Hematopoietic multipotent progenitor cell treated with erythropoietin and hydrocortisone succinate and interleukin-3 and kit ligand, for 6 days (in vitro differentiated cells): ENCODE data around the gene RHOBTB3.

Experiments used
- DNase-seq: peaks from one replicate; pipeline ENCODE4 v3.0.0-alpha.2; 2015

RHOBTB3 gene

DNA sequence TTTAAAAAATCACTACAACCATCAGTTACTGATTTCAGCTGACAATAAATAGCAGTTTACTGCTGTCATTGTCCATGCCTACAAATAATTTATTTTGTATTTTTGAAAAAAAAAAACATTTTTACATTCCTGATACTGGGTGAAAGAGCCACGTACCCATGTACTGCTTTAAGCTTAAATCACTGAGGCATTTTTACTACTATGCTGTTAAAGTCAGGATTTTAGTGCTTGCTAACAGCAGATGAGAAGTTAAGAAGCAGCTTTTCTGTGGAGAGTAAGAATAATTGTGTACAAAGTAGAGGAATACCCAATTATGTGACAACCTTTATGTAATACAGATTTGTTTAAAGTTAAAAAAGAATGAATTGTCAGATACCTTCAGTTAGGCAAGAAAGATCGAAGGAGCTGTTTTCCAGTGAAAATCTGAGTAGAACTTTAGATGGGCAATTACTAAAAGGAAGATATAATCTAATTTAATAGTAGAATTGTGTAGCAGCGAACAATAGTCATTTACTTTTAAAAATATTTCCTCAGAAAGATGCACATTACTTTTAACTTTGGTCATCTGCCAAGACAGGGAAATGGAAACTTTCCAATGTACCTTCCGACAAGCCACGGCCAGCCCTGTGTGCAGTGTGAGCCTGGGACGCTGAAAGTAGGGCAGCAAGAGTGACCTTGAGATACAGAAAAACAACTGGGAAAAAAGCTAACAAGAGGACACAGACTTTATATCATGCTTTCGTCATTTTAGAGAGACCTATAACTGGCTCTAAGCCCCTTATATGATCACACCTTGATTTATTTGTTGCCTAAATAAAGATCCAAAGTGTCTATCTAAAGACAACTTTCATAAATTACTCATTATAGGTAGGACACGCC, 39.9 kb downstream of the RHOBTB3 start:
- DNase-seq = no peak

DNA sequence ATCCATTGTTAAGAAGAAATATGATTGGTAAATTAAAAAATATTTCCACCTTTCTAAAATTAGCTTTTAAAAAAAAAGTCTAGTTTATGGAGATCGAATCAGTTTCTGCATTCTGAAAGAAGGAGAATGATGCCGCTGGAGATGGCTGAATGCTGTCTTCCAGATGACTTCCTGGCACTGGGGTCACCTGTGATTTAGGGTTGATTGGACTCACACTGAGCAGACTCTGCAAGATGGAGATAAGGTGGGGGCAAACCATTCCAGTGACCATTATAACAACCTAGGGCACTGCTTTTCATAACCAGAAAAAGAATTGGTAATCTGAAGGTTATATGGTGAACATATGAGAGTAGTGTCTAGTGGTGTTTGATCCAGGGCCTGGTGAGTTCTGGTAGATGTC, 40.8 kb downstream of the RHOBTB3 start:
- DNase-seq = no peak

DNA sequence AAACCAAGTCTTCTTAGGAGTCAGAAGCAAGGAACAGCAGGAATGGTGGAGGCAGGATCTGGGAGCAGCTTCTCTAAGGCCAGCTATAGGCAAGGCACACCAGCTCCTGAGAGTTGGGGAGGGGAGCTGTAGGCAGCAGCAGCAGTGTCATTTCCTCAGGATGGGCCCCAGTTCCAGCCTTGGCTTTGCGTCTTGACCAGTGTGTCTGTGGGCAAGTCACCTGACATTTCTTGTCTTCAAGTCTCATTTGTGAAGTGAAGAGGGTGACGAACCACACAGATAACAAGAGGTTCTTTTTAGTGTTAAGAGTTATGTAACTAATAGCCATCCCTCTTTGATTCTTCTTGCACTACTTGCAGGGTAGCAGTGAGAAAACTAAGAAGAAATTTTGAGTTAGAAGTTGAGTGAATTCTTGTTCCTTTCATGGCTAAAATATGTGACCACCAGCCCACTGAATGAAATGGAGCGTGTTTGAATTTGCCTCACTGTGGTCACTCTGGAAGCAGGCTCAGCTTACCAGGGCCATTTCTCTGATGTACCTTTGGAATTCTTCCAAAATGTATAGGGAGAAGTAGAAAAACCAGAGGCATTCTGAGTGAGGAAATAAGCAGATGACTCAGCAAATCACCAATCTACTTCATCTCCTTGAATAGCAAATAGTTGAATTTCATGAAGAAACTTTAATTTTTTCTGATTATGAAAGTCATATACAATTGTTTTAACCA, 42.4 kb downstream of the RHOBTB3 start:
- DNase-seq = peak; percentile 75

DNA sequence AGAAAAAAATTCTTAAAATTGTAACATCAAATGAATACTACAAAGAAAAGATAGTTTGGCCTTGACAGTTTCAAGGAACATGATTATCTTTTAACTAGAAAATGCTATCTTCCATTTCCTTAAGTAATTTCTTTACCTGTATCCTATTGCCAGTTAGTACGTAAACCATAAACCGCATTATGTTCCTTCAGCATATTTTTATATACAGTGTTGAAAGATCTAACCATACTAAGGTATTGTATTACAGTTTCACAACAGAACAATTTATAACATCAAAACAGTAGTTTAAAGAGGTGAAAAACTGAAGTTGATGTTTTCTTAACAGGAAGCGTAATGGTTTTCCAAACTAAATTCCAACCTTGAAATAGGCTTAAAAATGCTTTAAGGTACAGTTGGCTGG, 46.3 kb downstream of the RHOBTB3 start:
- DNase-seq = no peak

DNA sequence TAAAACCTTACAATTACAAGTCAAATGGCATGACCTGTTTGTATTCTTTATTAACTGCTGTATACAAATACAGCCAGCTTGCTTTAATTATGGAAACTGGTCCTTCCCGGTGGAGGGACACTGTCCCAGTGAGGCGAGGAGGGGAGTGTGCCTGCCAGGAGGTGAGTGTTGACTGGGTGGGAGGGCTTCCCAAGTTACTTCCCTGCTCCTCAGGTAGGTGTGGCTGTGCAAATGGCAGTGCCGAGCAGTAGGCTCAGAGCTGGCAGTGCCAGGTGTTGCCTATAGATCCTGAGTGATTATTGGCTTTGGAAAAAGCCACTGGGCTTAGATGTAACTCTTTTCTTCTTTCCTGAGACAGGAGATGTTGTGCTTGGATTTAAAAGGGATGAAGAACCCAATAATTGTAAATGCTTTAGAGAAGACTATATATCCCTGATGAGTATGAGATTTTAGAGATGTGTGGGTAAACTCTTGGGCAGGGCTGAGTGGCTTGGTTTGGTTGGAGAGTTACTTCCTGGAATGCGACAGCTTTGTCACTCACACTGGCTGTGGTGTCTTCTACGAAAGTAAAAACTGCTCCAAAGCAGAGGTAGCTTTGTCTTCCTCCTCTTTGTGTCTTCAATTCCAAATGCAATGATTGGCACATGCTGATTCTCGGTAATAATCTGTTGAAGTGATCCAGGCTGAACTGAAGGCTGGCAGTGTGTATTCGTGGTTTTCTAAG, 47.7 kb downstream of the RHOBTB3 start:
- DNase-seq = peak; percentile 48

DNA sequence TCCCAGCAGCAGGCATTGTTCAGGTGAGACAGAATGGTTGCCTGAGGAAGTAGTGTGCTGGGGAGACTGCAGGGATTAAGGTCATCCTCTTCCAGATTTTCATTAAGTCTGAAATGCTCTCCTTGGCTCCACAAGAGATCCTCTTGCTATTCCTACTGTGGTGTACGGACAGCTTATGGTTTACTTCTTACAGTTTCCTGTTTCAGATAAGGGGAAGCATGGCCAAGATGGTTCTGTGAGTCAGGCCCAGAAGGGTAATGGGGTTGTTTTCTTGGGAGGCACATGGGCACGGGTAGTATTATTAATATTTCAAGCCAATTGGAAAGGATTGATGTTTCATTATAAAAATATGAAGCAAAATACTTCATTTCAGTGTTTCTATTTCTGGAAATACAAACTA, 48.5 kb downstream of the RHOBTB3 start:
- DNase-seq = peak; percentile 47

DNA sequence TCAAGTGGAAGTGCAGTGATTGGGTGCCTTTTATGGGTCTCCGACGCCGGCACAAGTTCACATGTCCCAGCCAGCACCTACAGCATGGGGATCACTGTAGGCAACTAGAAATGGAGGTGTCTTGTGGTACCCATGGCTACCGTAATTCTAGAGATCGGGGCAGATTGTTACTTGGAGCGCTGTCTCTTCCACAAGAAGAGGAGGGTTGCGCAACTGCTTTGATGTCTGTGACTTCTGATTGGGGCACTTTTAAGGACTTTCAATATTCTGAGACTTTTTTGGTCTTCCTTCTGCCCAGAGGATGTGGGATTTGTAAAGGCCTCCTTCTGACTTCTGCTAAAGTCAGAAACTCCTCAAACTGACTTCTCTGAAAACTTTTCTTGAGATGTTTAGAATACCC, 49.5 kb downstream of the RHOBTB3 start:
- peak; percentile 64 for DNase-seq

DNA sequence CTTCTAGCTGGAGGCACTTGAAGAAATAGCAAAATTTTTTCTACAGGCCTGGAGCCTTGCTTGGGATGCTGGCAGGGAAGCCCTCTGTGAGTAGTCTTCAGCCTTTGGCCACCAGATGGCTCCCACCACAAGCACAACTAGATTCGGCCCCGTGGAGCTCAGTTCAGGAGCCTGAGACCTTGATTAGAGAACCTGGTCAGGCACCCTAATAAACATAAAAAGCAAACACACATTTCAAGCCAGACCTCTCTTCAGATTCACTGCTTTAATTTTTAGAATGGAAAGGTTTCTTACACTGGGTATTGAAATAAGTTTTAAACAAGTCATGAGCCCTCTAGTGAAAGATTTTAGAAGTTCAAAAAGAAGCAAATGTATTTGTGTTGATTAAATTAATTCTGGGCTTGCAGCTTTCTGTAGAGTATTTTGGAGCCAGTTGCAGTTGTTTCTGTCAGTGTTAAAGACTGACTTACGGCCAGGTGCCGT, 50.0 kb downstream of the RHOBTB3 start:
- peak; percentile 93 for DNase-seq

DNA sequence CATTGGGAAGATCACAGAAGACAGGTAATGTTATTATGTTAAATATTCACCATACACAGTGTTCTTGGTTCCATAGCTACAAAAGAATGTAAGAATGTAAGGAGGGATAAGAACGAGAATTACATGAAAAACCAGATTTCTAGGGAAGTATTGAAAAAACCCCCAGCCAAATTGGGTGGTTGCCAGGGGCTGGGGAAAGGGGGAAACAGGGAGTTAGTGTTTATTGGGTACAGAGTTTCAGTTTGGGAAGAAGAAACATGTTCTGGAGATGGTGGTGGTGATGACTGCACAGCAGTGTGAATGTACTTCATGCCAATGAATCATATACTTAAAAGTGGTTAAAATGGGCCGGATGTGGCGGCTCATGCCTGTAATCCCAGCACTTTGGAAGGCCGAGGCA, 51.0 kb downstream of the RHOBTB3 start:
- DNase-seq = no peak

DNA sequence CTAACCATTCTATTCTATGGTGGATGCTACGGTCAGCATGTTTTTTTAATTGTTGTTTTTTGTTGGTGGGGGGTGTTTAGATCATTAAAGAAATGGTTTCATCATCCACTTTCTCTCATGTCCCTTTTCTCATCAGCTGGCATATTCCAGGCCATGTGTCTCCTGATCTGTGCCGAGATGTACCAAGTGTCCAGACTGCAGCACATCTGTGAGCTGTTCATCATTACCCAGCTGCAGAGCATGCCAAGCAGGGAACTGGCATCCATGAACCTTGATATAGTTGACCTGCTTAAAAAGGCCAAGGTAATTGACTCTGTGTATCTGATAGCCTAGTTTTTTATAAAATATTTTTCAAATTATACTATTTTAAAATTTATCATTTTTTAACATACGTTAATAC, 52.5 kb downstream of the RHOBTB3 start:
- no peak for DNase-seq

DNA sequence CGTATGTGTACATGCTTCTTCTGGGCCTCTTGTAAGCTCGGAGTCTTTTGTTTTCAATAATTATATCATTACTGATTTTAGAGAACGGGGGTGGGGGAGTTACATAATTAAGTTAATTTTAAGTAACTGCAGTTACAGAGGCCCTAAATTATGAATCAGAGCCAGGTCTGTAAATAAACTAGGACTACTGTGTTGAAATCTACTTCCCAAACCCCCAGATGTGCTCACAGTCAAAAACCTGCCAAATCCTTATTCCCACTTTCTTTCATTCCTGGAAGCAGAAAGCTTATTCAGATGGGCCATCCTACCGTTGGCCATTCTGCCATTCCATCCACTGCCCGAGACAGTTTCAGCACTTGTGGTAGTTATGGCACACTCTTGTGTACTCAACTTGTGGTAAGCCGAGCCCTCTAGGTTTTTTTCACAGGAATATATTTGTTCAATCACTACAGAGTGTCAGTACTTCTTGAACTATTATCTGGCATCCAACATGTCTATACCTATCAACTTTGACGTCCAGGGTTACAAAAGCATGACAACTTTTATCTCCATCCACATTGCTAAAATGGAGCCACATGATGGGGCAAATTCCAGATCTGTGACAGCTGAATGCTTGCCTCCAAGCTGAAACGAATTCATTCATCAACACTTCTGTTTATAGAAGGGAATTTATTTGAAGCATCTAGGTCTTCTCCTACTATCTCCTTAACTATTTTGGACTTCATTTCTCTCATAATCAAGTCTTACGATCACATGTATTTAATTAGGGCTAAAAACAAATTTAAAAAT, 53.6 kb downstream of the RHOBTB3 start:
- DNase-seq = no peak

DNA sequence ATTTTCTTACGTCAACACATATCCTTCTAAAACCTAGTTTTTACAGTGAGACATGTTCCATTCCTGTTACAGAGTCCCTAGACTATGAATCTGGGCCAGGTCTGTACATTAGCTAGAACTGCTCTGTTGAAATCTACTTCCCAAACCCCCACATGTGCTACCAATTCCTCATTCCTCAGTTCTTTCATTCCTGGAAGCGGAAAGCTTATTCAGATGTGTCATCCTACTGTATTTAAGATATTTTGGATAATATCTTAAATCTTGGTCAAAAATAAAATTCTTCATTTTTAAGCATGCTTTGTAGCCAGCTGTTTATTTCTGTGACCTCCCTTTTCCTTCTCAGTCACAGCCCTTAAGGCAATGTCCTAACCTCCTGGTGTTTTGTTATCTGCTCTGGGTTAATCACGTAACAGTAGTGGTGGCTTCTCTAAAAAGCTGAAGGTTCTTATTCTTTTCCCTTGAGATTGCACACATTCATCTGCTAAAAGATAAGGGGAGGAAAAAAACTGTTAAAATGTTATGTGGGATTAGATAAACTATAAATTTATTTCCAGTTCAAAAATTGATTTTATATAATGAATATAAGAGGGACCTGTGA, 55.8 kb downstream of the RHOBTB3 start:
- peak; percentile 58 for DNase-seq

DNA sequence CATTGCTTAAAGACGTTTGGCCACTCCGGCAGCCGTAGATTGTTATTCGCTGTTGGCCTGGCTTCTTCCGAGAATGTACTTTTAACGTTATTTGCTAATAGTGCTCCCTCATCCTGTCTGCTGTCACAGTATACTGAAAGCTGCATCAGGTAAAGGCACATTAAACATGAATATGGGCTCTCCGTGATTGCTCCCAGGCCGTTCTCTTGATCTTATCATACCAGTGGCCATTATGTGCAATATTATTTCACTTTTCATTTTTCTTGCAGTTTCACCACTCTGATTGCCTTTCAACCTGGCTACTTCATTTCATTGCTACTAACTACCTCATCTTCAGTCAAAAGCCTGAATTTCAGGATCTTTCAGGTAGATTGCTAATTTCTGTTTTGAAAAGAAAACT, 57.4 kb downstream of the RHOBTB3 start:
- DNase-seq = no peak

DNA sequence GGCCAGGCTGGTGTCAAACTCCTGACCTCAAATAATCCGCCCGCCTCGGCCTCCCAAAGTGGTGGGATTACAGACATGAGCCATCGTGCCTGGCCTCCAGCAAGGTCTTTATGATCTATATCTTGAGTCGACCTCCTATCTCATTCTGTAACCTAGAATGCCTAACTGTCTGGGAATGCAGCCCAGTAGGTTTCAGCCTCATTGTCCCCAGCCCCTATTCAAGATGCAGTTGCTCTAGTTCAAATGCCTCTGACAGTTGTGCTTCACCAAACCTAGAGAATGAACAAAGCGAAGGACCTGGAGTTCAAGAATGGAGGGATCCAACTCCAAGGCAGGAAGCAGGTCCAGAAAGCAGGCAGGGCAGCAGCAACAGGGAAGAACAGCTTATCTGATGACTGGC, 60.6 kb downstream of the RHOBTB3 start:
- DNase-seq = no peak

DNA sequence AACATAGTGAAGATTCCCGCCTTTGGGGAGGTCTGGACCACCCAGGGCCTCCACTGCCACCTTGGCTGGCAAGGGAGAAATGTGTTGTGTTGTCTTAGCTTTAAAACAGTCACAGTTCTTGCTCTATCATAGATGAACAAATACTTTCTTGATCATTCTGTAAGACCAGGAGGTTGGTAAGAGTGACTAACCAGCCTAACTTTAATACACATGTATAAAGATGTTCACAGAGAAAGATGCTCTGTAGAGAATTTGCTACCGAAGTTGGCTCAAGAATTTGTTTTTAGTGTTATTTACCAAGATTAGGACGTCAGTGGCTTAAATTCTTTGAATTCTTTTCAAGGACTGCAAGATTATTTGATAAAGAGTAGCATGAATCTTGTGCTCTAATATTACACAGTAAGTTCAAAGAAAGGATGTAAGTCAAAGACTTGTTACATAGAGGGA, 63.0 kb downstream of the RHOBTB3 start:
- no peak for DNase-seq

DNA sequence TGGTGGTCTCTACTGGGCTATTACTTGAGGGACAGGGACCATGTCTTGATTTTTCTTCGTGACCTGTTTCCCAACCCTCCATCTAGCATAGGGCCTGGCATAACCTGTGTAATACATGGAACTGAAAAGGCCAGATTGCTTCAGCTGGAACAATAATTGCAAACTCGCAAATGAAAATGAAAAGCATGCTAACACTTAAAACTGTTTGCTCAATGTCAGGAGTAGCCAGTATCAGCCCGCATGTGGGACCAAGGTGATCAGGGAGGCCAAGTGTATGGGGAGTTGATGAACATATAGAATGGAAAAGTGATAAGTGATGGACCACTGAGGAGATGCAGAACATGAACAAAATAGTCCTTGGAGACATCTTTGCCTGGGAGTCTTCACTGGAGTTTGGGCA, 66.2 kb downstream of the RHOBTB3 start:
- no peak for DNase-seq

DNA sequence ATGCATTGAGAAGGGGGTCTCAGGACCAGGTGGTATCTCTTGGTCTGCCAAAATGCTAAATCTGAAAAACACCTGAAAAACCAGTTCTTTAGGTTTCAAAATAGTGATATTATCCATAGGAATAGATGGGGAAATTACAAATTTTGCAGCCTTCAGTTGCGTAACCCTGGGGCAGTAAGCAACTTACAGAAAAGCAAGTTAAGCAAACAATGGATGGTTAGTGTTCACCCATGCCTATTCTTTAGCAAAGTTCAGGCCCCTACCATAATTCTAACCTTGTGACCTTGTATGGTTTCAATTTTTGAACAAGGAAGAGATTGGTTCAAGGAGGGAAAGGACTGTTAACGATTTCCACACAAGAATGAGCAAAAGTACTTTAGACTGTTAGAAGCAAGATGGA, 66.9 kb downstream of the RHOBTB3 start:
- no peak for DNase-seq

DNA sequence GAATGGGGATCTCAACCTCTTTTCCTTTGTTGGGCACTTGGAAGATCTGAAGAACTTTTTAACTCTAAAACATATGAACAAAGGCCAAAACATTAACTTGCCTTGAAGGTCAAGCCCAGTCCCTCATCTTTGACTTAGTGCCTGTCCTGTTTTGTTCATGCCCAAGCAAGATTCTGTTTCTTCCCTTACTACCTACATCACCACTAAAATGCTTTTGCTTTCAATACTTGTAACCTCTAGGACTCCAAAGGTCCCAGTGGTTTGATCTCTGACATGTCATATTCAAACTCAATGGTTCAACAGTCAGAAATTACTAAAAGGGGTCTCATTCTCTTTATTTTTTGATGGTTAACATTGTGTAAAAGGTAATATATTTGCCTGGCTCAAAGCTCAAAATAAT, 67.4 kb downstream of the RHOBTB3 start:
- DNase-seq = no peak

DNA sequence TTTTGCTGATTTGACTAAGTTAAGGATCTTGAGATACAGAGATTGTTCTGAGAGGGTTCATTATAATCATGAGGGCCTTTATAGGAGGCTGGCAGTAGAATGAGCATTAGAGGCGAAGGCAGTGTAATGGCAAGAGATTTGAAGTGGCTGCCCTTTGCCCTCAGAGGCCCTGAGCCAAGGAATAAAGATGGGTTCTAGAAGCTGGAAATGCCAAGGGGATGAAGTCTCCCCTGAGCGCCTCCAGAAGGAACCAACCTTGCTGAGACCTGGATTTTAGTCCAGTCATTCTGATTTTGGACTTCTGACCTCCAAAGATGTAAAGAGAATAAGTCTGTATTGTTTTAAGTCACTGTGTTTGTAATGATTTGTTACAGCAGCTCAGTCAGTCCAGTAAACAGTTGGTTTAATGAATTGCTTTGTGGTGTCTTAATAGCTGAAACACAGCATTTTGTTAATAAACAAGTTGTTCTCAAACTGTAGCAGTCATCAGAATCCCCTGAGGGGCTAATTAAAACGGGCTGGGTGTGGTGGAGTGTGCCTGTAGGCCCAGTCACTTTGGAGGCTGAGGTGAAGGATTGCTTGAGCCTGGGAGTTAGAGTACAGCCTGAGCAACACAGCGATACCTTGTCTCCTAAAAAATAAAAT, 68.2 kb downstream of the RHOBTB3 start:
- no peak for DNase-seq

DNA sequence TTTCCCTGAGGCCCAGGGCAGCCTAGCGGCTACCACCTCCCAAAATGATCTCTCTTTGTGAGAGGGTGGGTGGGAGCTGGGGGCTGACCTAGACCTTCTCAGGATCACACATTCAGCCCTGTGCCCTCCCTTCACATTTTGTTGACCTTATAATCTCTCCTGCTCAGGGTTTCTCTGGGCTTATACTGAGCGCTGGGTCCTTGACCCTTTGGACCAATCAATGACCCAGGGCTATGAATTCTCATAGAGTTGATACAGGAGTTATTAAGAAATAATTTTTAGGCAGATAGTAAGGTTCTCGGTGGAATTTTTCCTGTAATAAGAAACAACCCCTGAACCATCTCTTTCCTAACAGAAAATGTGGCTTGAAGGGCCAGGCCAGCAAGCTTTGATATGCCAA, 69.4 kb downstream of the RHOBTB3 start:
- DNase-seq = no peak

DNA sequence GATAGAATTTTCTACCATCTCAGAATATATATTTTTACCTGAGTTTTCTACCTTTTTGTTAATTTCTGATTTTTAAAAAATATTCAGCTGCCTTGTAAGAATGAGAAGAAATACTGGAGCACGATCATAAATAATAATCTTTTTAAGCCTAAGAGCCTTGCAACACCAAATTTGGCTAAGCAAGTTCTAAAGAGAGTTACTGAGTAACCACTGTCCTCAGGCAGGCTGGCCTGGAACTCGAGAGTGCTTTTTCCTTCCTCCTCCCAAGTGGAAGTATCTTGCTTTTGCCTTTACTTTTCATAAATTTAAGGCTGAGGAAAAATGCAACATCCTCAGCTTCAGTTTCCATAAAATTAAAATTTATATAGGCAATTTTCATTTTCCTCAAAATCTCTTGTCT, 70.4 kb downstream of the RHOBTB3 start:
- DNase-seq = no peak

DNA sequence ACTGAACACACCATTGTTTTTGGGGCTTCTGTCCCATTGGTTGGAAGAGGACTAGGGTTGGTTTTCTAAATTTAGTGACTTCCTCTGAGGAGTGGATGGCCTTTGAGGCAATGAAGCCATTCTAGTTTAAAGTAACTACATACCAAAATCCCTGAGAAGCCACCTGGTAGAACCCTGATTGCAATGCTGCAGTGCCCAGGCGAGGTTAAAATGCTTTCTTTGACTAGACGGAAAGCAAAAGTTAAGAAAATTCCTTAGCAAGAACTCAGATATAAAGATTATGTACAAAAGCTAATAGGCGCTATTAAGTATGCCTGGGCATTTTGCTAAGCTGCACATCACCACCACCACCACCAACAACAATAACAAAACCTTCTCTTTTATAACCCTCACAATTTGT, 70.8 kb downstream of the RHOBTB3 start:
- DNase-seq = no peak
